Stomach (tissue), 4 donors: ENCODE data around the gene DDT.

Source experiments
- POLR2AphosphoS5 ChIP-seq, 3 donors: sonication (generic); formaldehyde crosslinking; IDR thresholded peaks; one replicate each; pipeline ENCODE4 v1.6.1; 2016; ENCODE audit warnings: antibody characterized with exemption in 3 of 3
- TF ChIP-seq, protein P1 (sequence below), 7 experiments: fragments of 450-650 bp in 4 of 7; fragments of 200-600 bp in 3 of 7; sonication (generic) in 3 of 7; IDR thresholded peaks; one replicate each; pipeline ENCODE4 v1.5.1; 2016 to 2019; ENCODE audit warnings: antibody characterized with exemption in 7 of 7, control low read depth in 2 of 7, mild to moderate bottlenecking in 1 of 7

DNA sequence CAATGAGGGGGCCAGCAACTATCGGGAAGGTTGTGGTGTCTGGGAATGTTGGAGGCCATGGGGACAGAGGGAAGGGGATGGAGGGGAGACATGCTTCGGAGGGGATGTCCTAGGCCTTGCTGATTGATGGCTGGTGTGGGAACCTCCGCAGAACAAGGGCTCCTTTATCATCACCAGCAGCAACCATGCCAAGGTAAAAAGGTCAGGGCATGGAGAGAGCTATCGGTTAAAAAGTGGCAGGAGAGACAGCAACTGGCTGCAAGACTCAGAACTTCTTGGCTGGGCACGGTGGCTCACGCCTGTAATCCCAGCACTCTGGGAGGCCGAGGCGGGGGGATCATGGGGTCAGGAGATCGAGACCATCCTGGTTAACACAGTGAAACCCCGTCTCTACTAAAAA, 28.0 kb upstream of the DDT start:
- TF ChIP-seq, protein P1, sequence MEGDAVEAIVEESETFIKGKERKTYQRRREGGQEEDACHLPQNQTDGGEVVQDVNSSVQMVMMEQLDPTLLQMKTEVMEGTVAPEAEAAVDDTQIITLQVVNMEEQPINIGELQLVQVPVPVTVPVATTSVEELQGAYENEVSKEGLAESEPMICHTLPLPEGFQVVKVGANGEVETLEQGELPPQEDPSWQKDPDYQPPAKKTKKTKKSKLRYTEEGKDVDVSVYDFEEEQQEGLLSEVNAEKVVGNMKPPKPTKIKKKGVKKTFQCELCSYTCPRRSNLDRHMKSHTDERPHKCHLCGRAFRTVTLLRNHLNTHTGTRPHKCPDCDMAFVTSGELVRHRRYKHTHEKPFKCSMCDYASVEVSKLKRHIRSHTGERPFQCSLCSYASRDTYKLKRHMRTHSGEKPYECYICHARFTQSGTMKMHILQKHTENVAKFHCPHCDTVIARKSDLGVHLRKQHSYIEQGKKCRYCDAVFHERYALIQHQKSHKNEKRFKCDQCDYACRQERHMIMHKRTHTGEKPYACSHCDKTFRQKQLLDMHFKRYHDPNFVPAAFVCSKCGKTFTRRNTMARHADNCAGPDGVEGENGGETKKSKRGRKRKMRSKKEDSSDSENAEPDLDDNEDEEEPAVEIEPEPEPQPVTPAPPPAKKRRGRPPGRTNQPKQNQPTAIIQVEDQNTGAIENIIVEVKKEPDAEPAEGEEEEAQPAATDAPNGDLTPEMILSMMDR (IDR thresholded peaks at IDR 0.05) = no peak
- TF ChIP-seq POLR2AphosphoS5 (IDR thresholded peaks at IDR 0.05) = no peak
